HepG2 (cell line): ENCODE data around the gene RHO.
"Not testable (repeated sequence)": the region's sequence is repeated elsewhere in the genome, so short reads cannot be mapped to it uniquely, and the experiment has no call there.

Source experiments
- CREB1 ChIP-seq, 2 experiments: fragments of 450-650 bp in 1 of 2; IDR thresholded peaks; 2 replicates each; pipeline ENCODE4 v1.6.1; 2016 to 2017; ENCODE audit warnings: control low read depth in 1 of 2, mild to moderate bottlenecking in 1 of 2, missing compliant biosample characterization in 1 of 2, missing genetic modification characterization in 1 of 2
- ESRRA ChIP-seq: sonication (generic); formaldehyde crosslinking; IDR thresholded peaks from 2 replicates; pipeline ENCODE4 v1.5.1; 2020; ENCODE audit warnings: mild to moderate bottlenecking, low read depth, missing genetic modification reagents
- GABPA ChIP-seq, 2 experiments: IDR thresholded peaks; 2 replicates each; pipeline ENCODE4 v1.6.1; 2011 to 2016; ENCODE audit warnings: low read depth in 2 of 2, low read length in 1 of 2, missing biosample characterization in 1 of 2, missing genetic modification characterization in 1 of 2
- HIVEP1 ChIP-seq: sonication (generic); formaldehyde crosslinking; IDR thresholded peaks from 2 replicates; pipeline ENCODE4 v1.4.0; 2020; ENCODE audit warnings: mild to moderate bottlenecking, missing genetic modification reagents
- NR2F6 ChIP-seq, 2 experiments: IDR thresholded peaks; 2 replicates each; pipeline ENCODE4 v1.6.1; 2016; ENCODE audit warnings: antibody characterized with exemption in 1 of 2, mild to moderate bottlenecking in 1 of 2
- SMC3 ChIP-seq: IDR thresholded peaks from 2 replicates; pipeline ENCODE4 v1.6.1; 2011; ENCODE audit warnings: low read length, improper control_type of control experiment
- YY1 ChIP-seq: IDR thresholded peaks from 2 replicates; pipeline ENCODE4 v1.6.1; 2011; ENCODE audit warnings: low read length, low read depth, moderate library complexity, mild to moderate bottlenecking; ENCODE audit not compliant: insufficient read depth, insufficient replicate concordance
- ZNF296 ChIP-seq: sonication (generic); formaldehyde crosslinking; conservative IDR thresholded peaks from 2 replicates; pipeline ENCODE4 v1.5.0; 2020; ENCODE audit warnings: mild to moderate bottlenecking, missing genetic modification reagents
- ZNF354B ChIP-seq: sonication (generic); formaldehyde crosslinking; IDR thresholded peaks from 2 replicates; pipeline ENCODE4 v1.8.0; 2022; ENCODE audit warnings: mild to moderate bottlenecking, missing genetic modification reagents
- ZNF501 ChIP-seq: sonication (generic); formaldehyde crosslinking; IDR thresholded peaks from 2 replicates; pipeline ENCODE4 v1.5.1; 2020; ENCODE audit warnings: mild to moderate bottlenecking, moderate library complexity, missing genetic modification reagents
- ZNF703 ChIP-seq: sonication (generic); formaldehyde crosslinking; IDR thresholded peaks from 2 replicates; pipeline ENCODE4 v1.5.1; 2020; ENCODE audit warnings: missing genetic modification reagents, mild to moderate bottlenecking, moderate library complexity, borderline replicate concordance
- TF ChIP-seq, protein P1 (sequence below): sonication (generic); formaldehyde crosslinking; IDR thresholded peaks from 2 replicates; pipeline ENCODE4 v1.8.1; 2022; ENCODE audit warnings: low read depth, mild to moderate bottlenecking, missing genetic modification reagents
- TF ChIP-seq, protein P2 (sequence below): sonication (generic); formaldehyde crosslinking; IDR thresholded peaks from 2 replicates; pipeline ENCODE4 v1.5.0; 2020; ENCODE audit warnings: mild to moderate bottlenecking, missing genetic modification reagents, moderate library complexity
- TF ChIP-seq, protein P3 (sequence below): sonication (generic); formaldehyde crosslinking; IDR thresholded peaks from 2 replicates; pipeline ENCODE4 v1.8.1; 2022; ENCODE audit warnings: mild to moderate bottlenecking, missing genetic modification reagents

DNA sequence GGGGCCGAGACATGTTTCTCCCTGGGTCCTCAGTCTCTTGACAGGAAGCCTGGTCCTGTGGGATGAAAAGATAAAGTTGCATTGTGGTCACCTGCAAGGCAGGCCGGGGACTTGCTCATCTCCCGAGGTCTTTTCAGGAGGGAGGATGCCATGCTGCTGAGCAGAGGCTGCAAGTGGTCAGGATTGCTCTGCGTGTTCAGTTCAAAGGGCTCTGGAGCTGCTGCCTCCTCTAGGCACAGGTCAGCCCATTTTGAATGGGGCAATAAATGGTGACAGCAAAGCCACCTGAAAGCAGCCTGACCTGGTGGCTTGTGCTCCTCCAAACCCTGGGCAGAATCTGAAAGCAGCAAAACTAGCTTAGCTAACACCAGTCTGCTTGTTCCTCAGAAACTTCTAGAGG is 37.4 kb upstream of the RHO start:
- not testable (repeated sequence) for TF ChIP-seq ZNF296 (CRISPR knock-in tag); GABPA (IDR thresholded peaks at IDR 0.05; ENCODE audit: low read depth, low read length); GABPA (CRISPR knock-in tag; IDR thresholded peaks at IDR 0.05; ENCODE audit: low read depth); ZNF354B (CRISPR knock-in tag); ZNF501 (CRISPR knock-in tag); YY1; ESRRA (CRISPR knock-in tag); CREB1 (IDR thresholded peaks at IDR 0.05); CREB1 (CRISPR knock-in tag; IDR thresholded peaks at IDR 0.05); NR2F6 (IDR thresholded peaks at IDR 0.05); NR2F6 (CRISPR knock-in tag; IDR thresholded peaks at IDR 0.05); HIVEP1; ZNF703; SMC3
- TF ChIP-seq, protein P1, sequence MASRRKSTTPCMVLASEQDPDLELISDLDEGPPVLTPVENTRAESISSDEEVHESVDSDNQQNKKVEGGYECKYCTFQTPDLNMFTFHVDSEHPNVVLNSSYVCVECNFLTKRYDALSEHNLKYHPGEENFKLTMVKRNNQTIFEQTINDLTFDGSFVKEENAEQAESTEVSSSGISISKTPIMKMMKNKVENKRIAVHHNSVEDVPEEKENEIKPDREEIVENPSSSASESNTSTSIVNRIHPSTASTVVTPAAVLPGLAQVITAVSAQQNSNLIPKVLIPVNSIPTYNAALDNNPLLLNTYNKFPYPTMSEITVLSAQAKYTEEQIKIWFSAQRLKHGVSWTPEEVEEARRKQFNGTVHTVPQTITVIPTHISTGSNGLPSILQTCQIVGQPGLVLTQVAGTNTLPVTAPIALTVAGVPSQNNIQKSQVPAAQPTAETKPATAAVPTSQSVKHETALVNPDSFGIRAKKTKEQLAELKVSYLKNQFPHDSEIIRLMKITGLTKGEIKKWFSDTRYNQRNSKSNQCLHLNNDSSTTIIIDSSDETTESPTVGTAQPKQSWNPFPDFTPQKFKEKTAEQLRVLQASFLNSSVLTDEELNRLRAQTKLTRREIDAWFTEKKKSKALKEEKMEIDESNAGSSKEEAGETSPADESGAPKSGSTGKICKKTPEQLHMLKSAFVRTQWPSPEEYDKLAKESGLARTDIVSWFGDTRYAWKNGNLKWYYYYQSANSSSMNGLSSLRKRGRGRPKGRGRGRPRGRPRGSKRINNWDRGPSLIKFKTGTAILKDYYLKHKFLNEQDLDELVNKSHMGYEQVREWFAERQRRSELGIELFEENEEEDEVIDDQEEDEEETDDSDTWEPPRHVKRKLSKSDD (CRISPR knock-in tag), result not testable (repeated sequence)
- TF ChIP-seq, protein P2, sequence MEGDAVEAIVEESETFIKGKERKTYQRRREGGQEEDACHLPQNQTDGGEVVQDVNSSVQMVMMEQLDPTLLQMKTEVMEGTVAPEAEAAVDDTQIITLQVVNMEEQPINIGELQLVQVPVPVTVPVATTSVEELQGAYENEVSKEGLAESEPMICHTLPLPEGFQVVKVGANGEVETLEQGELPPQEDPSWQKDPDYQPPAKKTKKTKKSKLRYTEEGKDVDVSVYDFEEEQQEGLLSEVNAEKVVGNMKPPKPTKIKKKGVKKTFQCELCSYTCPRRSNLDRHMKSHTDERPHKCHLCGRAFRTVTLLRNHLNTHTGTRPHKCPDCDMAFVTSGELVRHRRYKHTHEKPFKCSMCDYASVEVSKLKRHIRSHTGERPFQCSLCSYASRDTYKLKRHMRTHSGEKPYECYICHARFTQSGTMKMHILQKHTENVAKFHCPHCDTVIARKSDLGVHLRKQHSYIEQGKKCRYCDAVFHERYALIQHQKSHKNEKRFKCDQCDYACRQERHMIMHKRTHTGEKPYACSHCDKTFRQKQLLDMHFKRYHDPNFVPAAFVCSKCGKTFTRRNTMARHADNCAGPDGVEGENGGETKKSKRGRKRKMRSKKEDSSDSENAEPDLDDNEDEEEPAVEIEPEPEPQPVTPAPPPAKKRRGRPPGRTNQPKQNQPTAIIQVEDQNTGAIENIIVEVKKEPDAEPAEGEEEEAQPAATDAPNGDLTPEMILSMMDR (CRISPR knock-in tag), result not testable (repeated sequence)
- TF ChIP-seq, protein P3, sequence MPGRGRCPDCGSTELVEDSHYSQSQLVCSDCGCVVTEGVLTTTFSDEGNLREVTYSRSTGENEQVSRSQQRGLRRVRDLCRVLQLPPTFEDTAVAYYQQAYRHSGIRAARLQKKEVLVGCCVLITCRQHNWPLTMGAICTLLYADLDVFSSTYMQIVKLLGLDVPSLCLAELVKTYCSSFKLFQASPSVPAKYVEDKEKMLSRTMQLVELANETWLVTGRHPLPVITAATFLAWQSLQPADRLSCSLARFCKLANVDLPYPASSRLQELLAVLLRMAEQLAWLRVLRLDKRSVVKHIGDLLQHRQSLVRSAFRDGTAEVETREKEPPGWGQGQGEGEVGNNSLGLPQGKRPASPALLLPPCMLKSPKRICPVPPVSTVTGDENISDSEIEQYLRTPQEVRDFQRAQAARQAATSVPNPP (CRISPR knock-in tag), result not testable (repeated sequence)
